Testis (tissue), 2 donors: ENCODE measurements around the gene SLC10A4.
"Not testable (repeated sequence)": the region's sequence is repeated elsewhere in the genome, so short reads cannot be mapped to it uniquely, and the experiment has no call there.

ENCODE experiments used
- POLR2A ChIP-seq: fragments of 450-650 bp; IDR thresholded peaks from one replicate; pipeline ENCODE4 v1.6.1; 2017; ENCODE audit warnings: antibody characterized with exemption, mild to moderate bottlenecking, moderate library complexity
- TF ChIP-seq, protein P1 (sequence below), 3 experiments: fragments of 450-650 bp in 2 of 3; fragments of 200-600 bp in 1 of 3; sonication (generic) in 1 of 3; IDR thresholded peaks; one replicate each; pipeline ENCODE4 v1.5.1; 2016 to 2019; ENCODE audit warnings: antibody characterized with exemption in 3 of 3, mild to moderate bottlenecking in 2 of 3, moderate library complexity in 1 of 3

DNA sequence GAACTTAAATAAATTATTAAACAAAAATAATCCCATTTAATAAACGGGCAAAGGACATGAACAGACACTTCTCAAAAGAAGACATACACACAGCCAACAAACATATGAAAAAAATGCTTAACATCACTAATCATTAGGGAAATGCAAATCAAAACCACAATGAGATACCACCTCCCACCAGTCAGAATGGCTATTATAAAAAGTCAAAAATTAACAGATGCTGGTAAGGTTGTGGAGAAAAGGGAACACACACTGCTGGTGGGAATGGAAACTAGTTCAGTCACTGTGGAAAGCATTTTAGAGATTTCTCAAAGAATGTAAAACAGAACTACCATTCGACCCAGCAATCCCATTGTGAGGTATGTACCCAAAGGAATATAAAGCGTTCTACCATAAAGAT is 31.5 kb upstream of the SLC10A4 start:
- TF ChIP-seq, protein P1, sequence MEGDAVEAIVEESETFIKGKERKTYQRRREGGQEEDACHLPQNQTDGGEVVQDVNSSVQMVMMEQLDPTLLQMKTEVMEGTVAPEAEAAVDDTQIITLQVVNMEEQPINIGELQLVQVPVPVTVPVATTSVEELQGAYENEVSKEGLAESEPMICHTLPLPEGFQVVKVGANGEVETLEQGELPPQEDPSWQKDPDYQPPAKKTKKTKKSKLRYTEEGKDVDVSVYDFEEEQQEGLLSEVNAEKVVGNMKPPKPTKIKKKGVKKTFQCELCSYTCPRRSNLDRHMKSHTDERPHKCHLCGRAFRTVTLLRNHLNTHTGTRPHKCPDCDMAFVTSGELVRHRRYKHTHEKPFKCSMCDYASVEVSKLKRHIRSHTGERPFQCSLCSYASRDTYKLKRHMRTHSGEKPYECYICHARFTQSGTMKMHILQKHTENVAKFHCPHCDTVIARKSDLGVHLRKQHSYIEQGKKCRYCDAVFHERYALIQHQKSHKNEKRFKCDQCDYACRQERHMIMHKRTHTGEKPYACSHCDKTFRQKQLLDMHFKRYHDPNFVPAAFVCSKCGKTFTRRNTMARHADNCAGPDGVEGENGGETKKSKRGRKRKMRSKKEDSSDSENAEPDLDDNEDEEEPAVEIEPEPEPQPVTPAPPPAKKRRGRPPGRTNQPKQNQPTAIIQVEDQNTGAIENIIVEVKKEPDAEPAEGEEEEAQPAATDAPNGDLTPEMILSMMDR (IDR thresholded peaks at IDR 0.05) = not testable (repeated sequence)
- TF ChIP-seq POLR2A = not testable (repeated sequence)
